ENCODE data around the gene ICE2. TPM values are rescaled to one million over a fixed set of nuclear protein-coding genes. Genes with fewer than 3 reads are reported as not detected.

Gene ICE2
- total RNA-seq, 1 experiment from 2014 or later, result 62.8 TPM

GRCh38 chr15:60454824-60455223 lies 24.1 kb downstream of the ICE2 start:
- TF ChIP-seq EZH2phosphoT487 (IDR thresholded peaks at IDR 0.05; ENCODE audit: borderline replicate concordance) (no peak), SRF (IDR thresholded peaks at IDR 0.05; ENCODE audit: low read depth) (no peak)
- Histone ChIP-seq H3K4me1 (ENCODE audit: control insufficient read depth in 1 of 2, insufficient read depth in 2 of 2, low read length in 2 of 2) (no peaks in the 10 kb centered on the region), H3K4me3 (replicated peaks in 1 of 2; ENCODE audit: low read depth in 1 of 2, low read length in 2 of 2) (no peak overlapping the region), H3K9me2 (ENCODE audit: insufficient read depth) (no peaks in the 10 kb centered on the region), H3K4me2 (ENCODE audit: low read length) (no peak overlapping the region), H3K27me3 (ENCODE audit: insufficient read depth, low read length) (no peaks in the 10 kb centered on the region), H4K20me1 (ENCODE audit: insufficient read depth) (no peaks in the 10 kb centered on the region), H3K9me3 (ENCODE audit: control insufficient read depth in 1 of 2, insufficient read depth in 1 of 2, low read depth in 1 of 2, low read length in 2 of 2) (no peaks in the 10 kb centered on the region), H3K36me3 (ENCODE audit: control insufficient read depth in 1 of 2, insufficient read depth in 2 of 2, low read length in 2 of 2) (peaks cover 4 to 22% of the 10 kb centered on the region in 2 experiments; a peak in 3 of 4 replicates), H3K79me2 (ENCODE audit: insufficient read depth, low read length) (no peaks in the 10 kb centered on the region), H3K27ac (ENCODE audit: low read depth, low read length) (no peak overlapping the region), H3K9ac (ENCODE audit: low read length) (no peak overlapping the region), H2AFZ (ENCODE audit: low read depth, low read length, poor library complexity, severe bottlenecking) (no peak overlapping the region)
- intact Hi-C loops (cut with micrococcal nuclease), result no loop called here
- ATAC-seq (no peak), DNase-seq (ENCODE audit: low read depth, low spot score) (no peak)
- RAD21 ChIA-PET (ENCODE audit: low non-redundant PET in 1 of 2, low total read pairs in 2 of 2, uncharacterized antibody in 2 of 2, unreplicated experiment in 2 of 2), result no interaction called here
- no TSS peak for BruUV-seq (replicated peaks)
- POLR2A ChIA-PET, result no interaction called here
- CTCF ChIA-PET, result no interaction called here

GRCh38 chr15:60448668-60449360 lies 30.1 kb downstream of the ICE2 start:
- ATAC-seq (no peak), DNase-seq (ENCODE audit: low read depth, low spot score) (no peak)
- Histone ChIP-seq H3K9ac (ENCODE audit: low read length) (no peak overlapping the region), H3K27ac (ENCODE audit: low read depth, low read length) (no peak overlapping the region), H3K79me2 (ENCODE audit: insufficient read depth, low read length) (no peaks in the 10 kb centered on the region), H3K27me3 (ENCODE audit: insufficient read depth, low read length) (no peaks in the 10 kb centered on the region), H2AFZ (ENCODE audit: low read depth, low read length, poor library complexity, severe bottlenecking) (no peak overlapping the region), H3K9me3 (ENCODE audit: control insufficient read depth in 1 of 2, insufficient read depth in 1 of 2, low read depth in 1 of 2, low read length in 2 of 2) (no peaks in the 10 kb centered on the region), H3K4me3 (replicated peaks in 1 of 2; ENCODE audit: low read depth in 1 of 2, low read length in 2 of 2) (no peak overlapping the region), H3K4me2 (ENCODE audit: low read length) (no peak overlapping the region), H3K9me2 (ENCODE audit: insufficient read depth) (no peaks in the 10 kb centered on the region), H3K4me1 (ENCODE audit: control insufficient read depth in 1 of 2, insufficient read depth in 2 of 2, low read length in 2 of 2) (no peaks in the 10 kb centered on the region), H3K36me3 (ENCODE audit: control insufficient read depth in 1 of 2, insufficient read depth in 2 of 2, low read length in 2 of 2) (peaks cover 4 to 29% of the 10 kb centered on the region in 2 experiments; a peak in 3 of 4 replicates), H4K20me1 (ENCODE audit: insufficient read depth) (no peaks in the 10 kb centered on the region)
- no TSS peak for BruUV-seq (replicated peaks)
- ChIA-PET POLR2A (interaction anchor here (0.9 to 1.1 kb wide), 2 partner anchors 51 to 73 kb away, joined by 3 to 4 read pairs; partner anchors contain the start of gene ANXA2), CTCF (no interaction called here), RAD21 (ENCODE audit: low non-redundant PET in 1 of 2, low total read pairs in 2 of 2, uncharacterized antibody in 2 of 2, unreplicated experiment in 2 of 2) (no interaction called here)
- TF ChIP-seq EZH2phosphoT487 (IDR thresholded peaks at IDR 0.05; ENCODE audit: borderline replicate concordance), result no peak
- no peak for TF ChIP-seq EZH2 (IDR thresholded peaks at IDR 0.05)
- no peak for TF ChIP-seq ZNF274 (IDR thresholded peaks at IDR 0.05; ENCODE audit: low read depth, low read length)
- no peak for TF ChIP-seq CEBPB (IDR thresholded peaks at IDR 0.05; ENCODE audit: low read depth)
- no peak for TF ChIP-seq YY1 (IDR thresholded peaks at IDR 0.05; ENCODE audit: extremely low read depth, insufficient replicate concordance, low read depth, low read length)
- no peak for TF ChIP-seq POLR2AphosphoS5 (IDR thresholded peaks at IDR 0.05; ENCODE audit: low read depth, low read length)
- intact Hi-C loops (cut with micrococcal nuclease), result no loop called here

Data from HCT116 (cell line).